Measurements from ENCODE around the gene SOAT2.

The SOAT2 gene

DNA sequence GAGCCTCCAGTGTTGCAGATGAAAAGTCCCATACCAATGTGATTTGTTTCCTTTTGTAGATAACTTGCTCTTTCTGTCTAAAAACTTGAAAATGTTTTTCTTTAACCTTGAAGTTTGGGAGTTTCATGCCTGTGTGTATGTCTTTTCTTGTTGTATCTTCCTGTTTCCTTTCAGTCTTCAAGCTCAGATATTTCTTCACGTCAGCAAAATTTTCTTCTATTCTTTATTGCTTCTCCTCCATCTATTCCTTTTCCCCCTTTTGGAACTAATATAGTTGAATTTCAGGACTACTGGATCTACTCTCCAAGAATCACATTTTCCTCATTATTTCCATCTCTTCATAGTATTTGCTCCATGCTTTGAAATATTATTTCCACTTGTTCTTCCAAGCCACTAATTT, 23.9 kb downstream of the SOAT2 start:
- no peaks in the 10 kb centered on the region for H3K36me3 ChIP-seq (ENCODE audit: insufficient read depth, low read length)
- H3K4me3 ChIP-seq (ENCODE audit: low read depth, low read length), result no peak overlapping the region
- H3K27me3 ChIP-seq (ENCODE audit: insufficient read depth, low read length), result no peaks in the 10 kb centered on the region
- H2AFZ ChIP-seq (ENCODE audit: low read length, unreplicated experiment), result no peak overlapping the region
- no peak overlapping the region for H3K27ac ChIP-seq (ENCODE audit: low read depth, low read length)
- H3K4me1 ChIP-seq (ENCODE audit: control insufficient read depth, insufficient read depth, low read length, unreplicated experiment), result no peaks in the 10 kb centered on the region
- no peaks in the 10 kb centered on the region for H3K79me2 ChIP-seq (ENCODE audit: control insufficient read depth, insufficient read depth, low read length, unreplicated experiment)

DNA sequence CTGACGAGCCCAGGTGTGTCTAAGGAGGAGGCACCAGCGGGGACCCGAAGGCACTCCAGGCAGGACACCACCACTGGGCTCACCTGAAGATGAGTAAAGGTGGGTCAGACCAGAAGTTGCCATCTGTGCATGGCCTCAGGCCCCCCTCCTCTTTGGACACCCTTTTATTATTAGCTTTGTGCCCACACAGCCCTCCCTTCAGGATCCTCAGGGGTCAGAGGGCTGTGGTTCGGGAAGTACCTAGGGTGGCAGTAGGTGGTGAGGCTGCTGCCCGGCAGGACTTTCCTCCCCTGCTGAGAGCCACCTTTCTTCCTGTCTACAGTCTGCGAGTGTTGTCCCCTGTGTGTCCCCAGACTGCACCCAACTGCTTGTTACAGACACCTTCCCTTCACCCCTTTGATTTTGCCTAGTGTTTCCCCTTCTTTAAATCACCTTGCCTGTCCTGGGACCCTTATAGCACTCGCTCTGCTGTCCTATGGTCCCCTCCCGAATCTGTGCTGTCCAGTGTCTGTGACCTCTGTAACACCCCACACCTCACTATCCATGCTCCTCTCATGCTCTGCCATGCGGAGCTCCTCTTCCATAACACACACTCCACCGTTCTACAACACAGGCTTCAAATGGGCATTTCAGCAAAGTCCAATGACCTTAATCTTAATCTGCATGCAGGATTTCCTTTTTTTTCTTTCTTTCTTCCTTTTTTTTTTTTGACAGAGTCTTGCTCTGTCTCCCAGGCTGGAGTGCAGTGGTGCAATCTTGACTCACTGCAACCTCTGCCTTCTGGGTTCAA, 25.7 kb downstream of the SOAT2 start:
- no peaks in the 10 kb centered on the region for H3K79me2 ChIP-seq (ENCODE audit: control insufficient read depth, insufficient read depth, low read length, unreplicated experiment)
- no peak overlapping the region for H3K27ac ChIP-seq (ENCODE audit: low read depth, low read length)
- H2AFZ ChIP-seq (ENCODE audit: low read length, unreplicated experiment), result no peak overlapping the region
- no peaks in the 10 kb centered on the region for H3K27me3 ChIP-seq (ENCODE audit: insufficient read depth, low read length)
- H3K36me3 ChIP-seq (ENCODE audit: insufficient read depth, low read length), result no peaks in the 10 kb centered on the region
- no peak overlapping the region for H3K4me3 ChIP-seq (ENCODE audit: low read depth, low read length)
- H3K4me1 ChIP-seq (ENCODE audit: control insufficient read depth, insufficient read depth, low read length, unreplicated experiment), result no peaks in the 10 kb centered on the region

DNA sequence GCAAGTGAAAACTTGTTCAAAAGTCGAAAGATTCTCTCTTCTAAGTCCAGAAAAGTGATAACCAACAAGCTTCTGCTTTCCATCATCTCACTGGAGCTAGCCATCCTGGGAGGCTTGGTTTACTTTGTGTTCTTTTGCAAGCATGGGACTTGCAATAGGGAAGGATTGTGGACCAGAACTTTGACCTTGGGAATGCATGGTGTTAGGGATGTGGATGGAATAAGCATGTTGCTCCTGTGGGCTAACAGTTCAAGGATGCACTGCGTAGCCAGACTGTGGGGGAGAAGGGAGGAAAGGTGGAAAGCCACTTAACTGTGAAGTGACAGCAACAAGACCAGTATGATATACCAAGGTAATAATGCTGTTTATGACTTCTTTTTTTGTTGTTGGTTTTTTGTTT, 28.6 kb downstream of the SOAT2 start:
- no peaks in the 10 kb centered on the region for H3K27me3 ChIP-seq (ENCODE audit: insufficient read depth, low read length)
- H3K4me3 ChIP-seq (ENCODE audit: low read depth, low read length), result no peak overlapping the region
- no peak overlapping the region for H2AFZ ChIP-seq (ENCODE audit: low read length, unreplicated experiment)
- no peaks in the 10 kb centered on the region for H3K4me1 ChIP-seq (ENCODE audit: control insufficient read depth, insufficient read depth, low read length, unreplicated experiment)
- H3K36me3 ChIP-seq (ENCODE audit: insufficient read depth, low read length), result no peaks in the 10 kb centered on the region
- no peaks in the 10 kb centered on the region for H3K79me2 ChIP-seq (ENCODE audit: control insufficient read depth, insufficient read depth, low read length, unreplicated experiment)
- H3K27ac ChIP-seq (ENCODE audit: low read depth, low read length), result no peak overlapping the region

DNA sequence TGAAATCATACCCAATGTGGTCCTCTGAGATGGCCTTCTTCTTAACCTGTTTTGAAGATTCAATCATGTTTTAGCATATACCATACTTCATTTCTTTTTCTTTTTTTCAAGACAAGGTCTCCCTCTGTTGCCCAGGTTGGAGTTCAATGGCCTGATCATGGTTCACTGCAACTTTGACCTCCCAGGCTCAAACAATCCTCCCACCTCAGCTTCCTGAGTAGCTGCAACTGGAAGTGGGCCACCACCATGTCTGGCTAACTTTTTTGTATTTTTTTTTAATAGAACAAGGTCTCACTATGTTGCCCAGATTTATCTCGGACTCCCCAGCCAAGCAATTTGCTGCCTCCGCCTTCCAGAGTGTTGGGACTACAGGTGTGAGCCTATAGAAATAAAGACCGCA, 30.4 kb downstream of the SOAT2 start:
- H3K27ac ChIP-seq (ENCODE audit: low read depth, low read length), result no peak overlapping the region
- no peak overlapping the region for H3K4me3 ChIP-seq (ENCODE audit: low read depth, low read length)
- H3K36me3 ChIP-seq (ENCODE audit: insufficient read depth, low read length), result no peaks in the 10 kb centered on the region
- no peaks in the 10 kb centered on the region for H3K27me3 ChIP-seq (ENCODE audit: insufficient read depth, low read length)
- H3K79me2 ChIP-seq (ENCODE audit: control insufficient read depth, insufficient read depth, low read length, unreplicated experiment), result no peaks in the 10 kb centered on the region
- H2AFZ ChIP-seq (ENCODE audit: low read length, unreplicated experiment), result no peak overlapping the region
- H3K4me1 ChIP-seq (ENCODE audit: control insufficient read depth, insufficient read depth, low read length, unreplicated experiment), result no peaks in the 10 kb centered on the region

DNA sequence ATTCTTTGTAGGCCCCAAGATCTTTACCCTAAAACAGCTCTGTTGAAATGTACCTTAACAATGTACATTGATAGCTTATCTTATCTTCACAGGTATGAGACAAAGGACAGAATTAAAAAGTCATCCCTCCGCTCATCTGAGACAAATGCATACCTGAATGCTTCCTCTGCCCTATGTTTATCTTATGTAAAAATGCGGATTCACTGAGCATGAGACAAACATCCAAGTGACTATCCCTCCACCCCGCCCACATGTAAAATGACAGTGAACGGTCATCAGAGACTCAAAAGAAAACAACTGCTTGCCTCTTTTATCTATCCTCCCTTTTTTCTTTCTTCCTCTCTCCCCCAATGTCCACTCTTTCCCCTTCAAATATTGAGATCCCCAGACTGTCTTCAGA, 40.1 kb downstream of the SOAT2 start:
- Histone ChIP-seq H3K4me3 (ENCODE audit: low read depth, low read length) (no peak overlapping the region), H3K27me3 (ENCODE audit: insufficient read depth, low read length) (no peaks in the 10 kb centered on the region), H3K36me3 (ENCODE audit: insufficient read depth, low read length) (no peaks in the 10 kb centered on the region), H3K79me2 (ENCODE audit: control insufficient read depth, insufficient read depth, low read length, unreplicated experiment) (no peaks in the 10 kb centered on the region), H3K27ac (ENCODE audit: low read depth, low read length) (no peak overlapping the region), H3K4me1 (ENCODE audit: control insufficient read depth, insufficient read depth, low read length, unreplicated experiment) (peaks cover 9% of the 10 kb centered on the region), H2AFZ (ENCODE audit: low read length, unreplicated experiment) (no peak overlapping the region)

DNA sequence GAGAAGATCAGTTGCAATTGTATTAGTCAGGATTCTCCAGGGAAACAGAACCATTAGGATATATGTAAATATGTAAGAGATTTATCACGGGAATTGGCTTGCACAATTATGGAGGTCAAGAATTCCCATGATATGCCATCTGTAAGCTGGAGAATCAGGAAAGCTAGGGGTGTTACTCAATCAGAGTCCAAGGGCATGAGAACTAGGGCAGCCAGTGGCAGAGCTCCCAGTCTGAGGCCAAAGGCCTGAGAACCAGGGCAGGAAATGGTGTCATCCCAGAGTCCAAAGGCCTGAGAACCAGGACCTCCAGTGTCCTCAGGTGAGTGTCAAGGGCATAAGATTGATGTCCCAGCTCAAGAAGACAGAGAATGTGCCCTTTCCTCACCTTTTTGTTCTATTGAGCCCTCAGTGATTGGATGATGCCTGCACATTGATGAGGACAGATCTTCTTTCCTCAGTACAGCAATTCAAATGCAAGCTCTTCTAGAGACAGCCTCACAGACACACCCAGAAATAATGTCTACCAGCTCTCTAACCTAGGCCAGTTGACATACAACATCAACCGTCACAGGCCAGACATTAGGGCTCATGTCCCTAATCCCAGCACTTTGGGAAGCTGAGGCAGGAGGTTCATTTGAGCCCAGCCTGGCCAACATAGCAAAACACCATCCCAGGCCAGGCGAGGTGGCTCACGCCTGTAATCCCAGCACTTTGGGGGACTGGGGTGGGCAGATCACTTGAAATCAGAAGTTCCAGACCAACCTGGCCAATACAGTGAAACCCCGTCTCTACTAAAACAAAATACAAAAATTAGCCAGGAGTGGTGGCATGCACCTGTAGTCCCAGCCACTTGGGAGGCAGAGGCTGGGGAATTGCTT, 42.3 kb downstream of the SOAT2 start:
- no peak overlapping the region for H3K4me3 ChIP-seq (ENCODE audit: low read depth, low read length)
- no peaks in the 10 kb centered on the region for H3K36me3 ChIP-seq (ENCODE audit: insufficient read depth, low read length)
- H3K27me3 ChIP-seq (ENCODE audit: insufficient read depth, low read length), result no peaks in the 10 kb centered on the region
- H3K79me2 ChIP-seq (ENCODE audit: control insufficient read depth, insufficient read depth, low read length, unreplicated experiment), result no peaks in the 10 kb centered on the region
- peak overlapping the region; percentile 63 for H3K27ac ChIP-seq (ENCODE audit: low read depth, low read length)
- peaks cover 9% of the 10 kb centered on the region for H3K4me1 ChIP-seq (ENCODE audit: control insufficient read depth, insufficient read depth, low read length, unreplicated experiment)
- no peak overlapping the region for H2AFZ ChIP-seq (ENCODE audit: low read length, unreplicated experiment)

DNA sequence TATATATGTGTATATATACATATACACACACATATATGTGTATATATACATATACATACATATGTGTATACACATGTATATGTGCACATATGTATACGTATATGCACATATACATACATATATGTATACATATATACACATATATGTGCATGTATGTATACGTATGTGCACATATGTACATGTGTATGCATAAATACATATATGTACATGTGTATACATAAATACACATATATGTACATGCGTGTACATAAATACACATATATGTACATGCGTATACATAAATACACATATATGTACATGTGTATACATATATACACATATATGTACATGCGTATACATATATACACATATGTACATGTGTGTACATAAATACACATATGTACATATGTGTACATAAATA, 43.9 kb downstream of the SOAT2 start:
- Histone ChIP-seq H3K4me3 (ENCODE audit: low read depth, low read length) (no peak overlapping the region), H3K79me2 (ENCODE audit: control insufficient read depth, insufficient read depth, low read length, unreplicated experiment) (no peaks in the 10 kb centered on the region)

DNA sequence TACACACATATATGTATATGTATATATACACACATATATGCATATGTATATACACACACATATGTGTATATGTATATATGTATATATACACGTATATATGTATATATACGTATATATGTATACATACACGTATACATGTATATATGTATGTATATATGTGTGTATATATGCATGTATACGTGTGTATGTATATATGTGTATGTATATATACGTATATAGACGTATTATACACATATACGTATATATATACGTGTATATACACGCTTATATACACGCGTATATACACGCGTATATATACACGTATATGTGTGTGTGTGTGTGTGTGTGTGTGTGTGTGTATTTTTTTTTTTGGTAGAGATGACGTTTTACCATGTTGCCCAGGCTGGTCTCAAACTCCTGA, 44.4 kb downstream of the SOAT2 start:
- no peak overlapping the region for H2AFZ ChIP-seq (ENCODE audit: low read length, unreplicated experiment)
- no peaks in the 10 kb centered on the region for H3K27me3 ChIP-seq (ENCODE audit: insufficient read depth, low read length)
- no peak overlapping the region for H3K27ac ChIP-seq (ENCODE audit: low read depth, low read length)

More for the DNA sequence above, 43.9 kb downstream of the SOAT2 start:
- no peaks in the 10 kb centered on the region for H3K27me3 ChIP-seq (ENCODE audit: insufficient read depth, low read length)
- H3K36me3 ChIP-seq (ENCODE audit: insufficient read depth, low read length), result no peaks in the 10 kb centered on the region
- no peak overlapping the region for H3K27ac ChIP-seq (ENCODE audit: low read depth, low read length)
- H3K4me1 ChIP-seq (ENCODE audit: control insufficient read depth, insufficient read depth, low read length, unreplicated experiment), result peaks cover 9% of the 10 kb centered on the region
- no peak overlapping the region for H2AFZ ChIP-seq (ENCODE audit: low read length, unreplicated experiment)

DNA sequence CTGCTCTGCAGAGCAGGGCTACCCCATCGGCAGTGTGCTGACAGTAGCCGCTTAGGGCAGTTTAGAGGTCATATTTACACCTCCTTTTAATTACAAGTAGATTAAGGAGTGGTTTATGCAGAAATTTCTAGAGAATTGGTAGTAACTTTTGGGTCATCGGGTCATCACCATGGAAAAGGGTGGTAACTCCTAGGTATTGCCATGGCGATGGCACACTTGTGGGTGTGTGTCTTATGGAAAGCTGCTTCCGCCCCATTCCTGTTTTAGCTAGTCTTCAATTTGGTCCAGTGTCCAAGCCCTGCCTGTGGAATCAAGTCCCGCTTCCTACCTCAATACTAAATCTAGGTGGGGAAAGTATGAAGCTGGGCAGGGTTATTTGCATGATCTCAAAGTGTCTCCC, 47.8 kb downstream of the SOAT2 start:
- no peak overlapping the region for H3K4me3 ChIP-seq (ENCODE audit: low read depth, low read length)
- H3K36me3 ChIP-seq (ENCODE audit: insufficient read depth, low read length), result no peaks in the 10 kb centered on the region
- no peaks in the 10 kb centered on the region for H3K79me2 ChIP-seq (ENCODE audit: control insufficient read depth, insufficient read depth, low read length, unreplicated experiment)
- H3K27ac ChIP-seq (ENCODE audit: low read depth, low read length), result no peak overlapping the region
- no peaks in the 10 kb centered on the region for H3K27me3 ChIP-seq (ENCODE audit: insufficient read depth, low read length)
- no peak overlapping the region for H2AFZ ChIP-seq (ENCODE audit: low read length, unreplicated experiment)
- no peaks in the 10 kb centered on the region for H3K4me1 ChIP-seq (ENCODE audit: control insufficient read depth, insufficient read depth, low read length, unreplicated experiment)

More for the DNA sequence above, 44.4 kb downstream of the SOAT2 start:
- H3K36me3 ChIP-seq (ENCODE audit: insufficient read depth, low read length), result no peaks in the 10 kb centered on the region
- no peak overlapping the region for H3K4me3 ChIP-seq (ENCODE audit: low read depth, low read length)
- H3K79me2 ChIP-seq (ENCODE audit: control insufficient read depth, insufficient read depth, low read length, unreplicated experiment), result no peaks in the 10 kb centered on the region
- H3K4me1 ChIP-seq (ENCODE audit: control insufficient read depth, insufficient read depth, low read length, unreplicated experiment), result peaks cover 9% of the 10 kb centered on the region

DNA sequence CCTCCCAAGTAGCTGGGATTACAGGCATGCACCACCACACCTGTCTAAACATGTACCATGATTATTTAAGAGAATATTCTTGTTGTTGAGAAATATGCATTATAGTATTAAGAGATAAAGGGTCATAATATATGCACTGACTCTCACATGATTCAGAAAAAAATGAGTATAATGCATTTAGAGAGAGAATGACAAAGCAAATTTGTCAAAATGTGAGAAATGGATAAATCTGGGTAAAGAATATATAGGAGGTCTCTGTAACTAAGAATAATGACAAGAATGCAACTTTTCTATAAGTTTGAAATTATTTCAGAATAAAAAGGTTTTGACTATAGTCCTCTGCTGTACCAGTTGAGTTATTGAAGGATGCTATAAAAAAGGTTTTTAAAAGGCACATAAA, 49.1 kb downstream of the SOAT2 start:
- Histone ChIP-seq H3K27me3 (ENCODE audit: insufficient read depth, low read length) (no peaks in the 10 kb centered on the region), H3K4me1 (ENCODE audit: control insufficient read depth, insufficient read depth, low read length, unreplicated experiment) (no peaks in the 10 kb centered on the region), H3K4me3 (ENCODE audit: low read depth, low read length) (no peak overlapping the region), H2AFZ (ENCODE audit: low read length, unreplicated experiment) (no peak overlapping the region), H3K79me2 (ENCODE audit: control insufficient read depth, insufficient read depth, low read length, unreplicated experiment) (no peaks in the 10 kb centered on the region), H3K36me3 (ENCODE audit: insufficient read depth, low read length) (no peaks in the 10 kb centered on the region), H3K27ac (ENCODE audit: low read depth, low read length) (no peak overlapping the region)
